M059J (cell line): ENCODE results near the gene SMARCB1. TPM values are rescaled to one million over a fixed set of nuclear protein-coding genes. Genes with fewer than 3 reads are reported as not detected.

ENCODE experiments used
- DNase-seq: peaks from one replicate; pipeline ENCODE4 v3.0.0-alpha.2; 2012; ENCODE audit warnings: low read depth
- total RNA-seq: library from RNA; depleted of rRNA; stranded (reverse); fragments of >200 nt; shearing (Covaris generic); gene quantifications from 2 replicates; pipeline ENCODE4 v1.2.3, GENCODE V29; 2014

Gene SMARCB1
- total RNA-seq, 1 experiment from 2014 or later: 54.0 TPM

DNA sequence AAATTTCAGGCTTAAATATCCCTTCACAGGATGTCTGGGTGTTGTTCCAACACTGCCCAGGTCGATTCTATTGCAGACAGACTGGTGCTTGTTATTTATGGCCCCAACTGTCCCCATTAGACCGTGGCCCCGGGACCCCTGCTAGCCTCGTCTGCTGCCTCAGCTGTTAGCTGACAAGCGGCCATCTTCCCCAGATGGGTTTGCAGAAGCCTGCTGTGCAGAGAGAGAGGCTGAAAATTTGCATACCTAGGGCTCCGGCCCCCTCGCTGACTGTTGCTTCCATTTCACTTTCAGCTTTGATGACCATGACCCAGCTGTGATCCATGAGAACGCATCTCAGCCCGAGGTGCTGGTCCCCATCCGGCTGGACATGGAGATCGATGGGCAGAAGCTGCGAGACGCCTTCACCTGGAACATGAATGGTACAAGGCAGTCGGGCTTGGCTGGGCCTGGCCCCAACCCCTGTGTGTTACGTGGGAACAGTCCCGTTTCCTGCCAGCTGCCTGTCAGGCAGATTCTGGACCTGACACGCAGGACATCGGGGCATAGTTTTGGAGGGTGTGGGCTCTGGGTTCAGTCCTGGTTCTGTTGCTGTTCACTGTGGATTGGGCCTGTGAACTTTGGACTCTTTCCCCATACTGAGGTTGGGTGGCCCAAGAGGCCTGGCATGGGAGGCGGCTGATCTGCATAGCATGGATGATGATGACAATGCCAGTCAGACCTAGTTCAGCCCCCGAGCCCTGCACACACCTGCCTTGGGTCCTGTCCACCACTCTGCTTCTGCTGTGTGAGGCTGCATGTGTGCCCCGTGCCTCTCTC, 16.4 kb downstream of the SMARCB1 start:
- DNase-seq: no peak

DNA sequence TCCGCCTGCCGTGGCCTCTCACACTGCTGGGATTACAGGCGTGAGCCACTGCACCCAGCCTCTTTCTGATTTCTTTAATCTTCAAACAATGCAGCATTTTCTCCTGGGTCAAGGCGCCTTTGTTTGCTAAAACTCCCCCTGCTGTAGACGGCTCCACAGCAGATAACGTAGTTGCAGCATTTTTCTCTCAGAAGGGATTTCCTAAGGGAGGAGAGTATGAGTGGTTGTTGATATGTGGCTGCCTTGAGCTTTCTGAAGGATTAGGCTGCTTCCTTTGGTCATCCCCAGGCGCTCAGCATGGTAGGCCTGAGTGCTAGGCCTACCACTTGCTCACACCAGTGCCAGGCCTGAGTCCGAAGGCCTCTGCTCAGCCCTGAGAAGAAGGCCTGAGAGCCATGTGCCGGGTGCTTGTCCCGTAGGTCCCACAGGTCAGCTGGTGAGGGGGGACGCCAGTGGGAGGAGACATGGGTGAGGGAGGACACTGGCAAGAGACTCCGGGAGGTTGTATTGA, 18.1 kb downstream of the SMARCB1 start:
- DNase-seq: no peak

DNA sequence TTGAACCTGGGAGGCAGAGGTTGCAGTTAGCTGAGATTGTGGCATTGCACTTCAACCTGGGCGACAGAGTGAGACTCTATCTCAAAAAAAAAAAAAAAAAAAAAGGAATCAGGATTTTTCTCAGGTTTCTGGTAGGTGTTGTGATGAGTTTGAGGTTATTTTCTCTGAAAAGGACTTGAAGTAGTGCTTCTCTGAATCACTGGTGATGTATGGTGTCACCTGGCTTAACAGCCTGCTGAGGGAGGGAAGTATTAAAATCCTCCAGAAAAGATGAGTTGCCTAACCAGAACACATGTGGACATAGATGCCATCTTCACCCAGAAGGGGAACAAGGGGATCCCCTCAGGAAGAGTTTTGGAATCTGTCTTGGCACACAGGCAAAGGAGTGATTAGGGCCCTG, 20.1 kb downstream of the SMARCB1 start:
- DNase-seq: no peak

DNA sequence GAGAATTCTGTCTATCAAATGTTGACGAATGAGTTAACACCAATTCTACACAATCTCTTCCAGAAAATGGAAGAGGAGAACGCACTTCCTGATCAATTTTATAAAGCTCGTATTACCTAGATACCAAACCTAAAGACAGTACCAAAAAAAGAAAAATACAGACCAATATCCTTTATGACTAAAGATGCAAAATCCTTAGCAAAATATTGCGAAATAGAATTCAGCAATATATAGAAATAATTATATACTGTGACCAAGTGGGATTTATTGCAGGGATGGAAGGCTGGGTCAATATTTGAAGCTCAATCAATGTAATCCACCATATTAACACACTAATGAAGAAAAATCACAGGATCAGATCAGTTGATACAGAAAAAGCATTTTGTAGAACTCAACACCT, 25.6 kb downstream of the SMARCB1 start:
- no peak for DNase-seq

DNA sequence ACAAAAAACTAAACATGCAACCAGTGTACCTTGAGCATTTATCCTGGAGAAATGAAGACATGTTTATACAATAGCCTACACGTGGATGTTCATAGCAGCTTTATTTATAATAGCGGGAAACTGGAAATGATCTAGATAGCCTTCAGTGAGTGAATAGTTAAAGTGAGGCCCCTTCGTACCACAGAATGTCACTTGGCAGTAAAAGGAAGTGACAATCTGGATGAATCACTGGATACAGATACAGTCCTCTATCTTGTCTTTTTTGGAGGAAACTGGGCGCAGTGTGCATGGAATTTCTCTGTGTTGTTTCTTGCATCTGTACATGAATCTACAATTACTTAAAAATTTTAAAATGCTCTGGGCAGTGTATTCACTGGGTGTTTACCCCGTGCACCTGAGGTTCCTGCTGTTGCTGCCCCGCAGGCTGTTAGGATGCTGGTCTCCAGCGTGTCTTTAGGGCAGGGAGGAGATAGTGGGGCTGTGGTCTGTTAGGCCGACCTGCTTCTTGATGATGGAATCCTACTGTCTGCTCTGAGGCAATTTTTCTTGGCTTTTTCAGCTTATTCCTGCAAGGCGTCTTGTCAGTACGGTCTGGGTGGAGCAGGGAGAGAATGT, 28.9 kb downstream of the SMARCB1 start:
- no peak for DNase-seq

DNA sequence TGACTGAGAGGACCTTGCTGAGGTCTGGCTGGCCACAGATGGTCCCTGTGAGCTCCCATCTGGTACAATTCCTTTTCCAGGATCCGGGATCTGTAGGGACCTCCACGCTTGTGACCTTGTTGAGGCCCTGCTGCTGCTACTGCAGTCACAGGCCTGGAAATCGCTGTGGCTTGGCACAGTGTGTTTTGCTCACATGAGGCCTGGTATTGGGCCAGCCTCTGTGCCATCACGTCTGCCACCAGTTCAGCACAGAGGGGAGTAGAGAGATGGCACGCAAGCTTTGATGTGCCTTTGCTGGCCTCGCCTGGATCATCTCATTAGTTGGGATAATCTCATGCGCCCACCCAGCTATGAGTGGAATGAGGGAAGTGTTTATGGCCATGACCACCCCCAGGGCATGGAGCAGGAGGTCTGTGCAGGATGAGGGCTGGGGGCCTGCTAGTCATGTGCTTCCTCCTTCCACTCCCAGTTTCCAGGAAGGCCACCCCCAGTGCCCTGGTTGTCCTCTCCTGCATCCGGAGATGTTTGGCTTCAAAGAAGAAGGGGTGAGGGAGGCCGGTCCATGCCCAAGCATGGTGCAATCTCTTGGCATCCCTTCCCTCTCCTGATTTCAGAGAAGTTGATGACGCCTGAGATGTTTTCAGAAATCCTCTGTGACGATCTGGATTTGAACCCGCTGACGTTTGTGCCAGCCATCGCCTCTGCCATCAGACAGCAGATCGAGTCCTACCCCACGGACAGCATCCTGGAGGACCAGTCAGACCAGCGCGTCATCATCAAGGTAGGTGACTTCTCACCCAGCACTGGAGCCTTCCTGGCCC, 29.6 kb downstream of the SMARCB1 start:
- no peak for DNase-seq

DNA sequence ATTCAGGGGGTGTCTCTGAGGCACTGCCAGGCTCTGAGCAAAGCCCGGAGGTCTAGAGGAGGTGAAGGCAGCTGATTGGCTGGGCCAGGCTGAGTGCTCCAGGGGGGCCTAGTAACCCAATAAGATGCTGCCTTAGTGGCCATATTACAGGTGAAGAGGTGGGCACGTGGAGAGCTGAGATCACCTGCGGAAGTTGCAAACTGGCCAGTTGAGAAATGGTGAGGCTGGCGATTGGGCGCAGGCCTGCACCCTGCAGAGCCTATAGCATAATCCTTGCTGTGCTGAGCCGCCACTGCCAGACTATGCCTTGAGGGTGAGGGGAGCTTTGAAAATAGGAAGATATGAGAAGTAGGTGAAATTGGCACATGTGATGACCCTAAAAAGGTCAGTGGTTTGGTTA, 30.4 kb downstream of the SMARCB1 start:
- DNase-seq: no peak

DNA sequence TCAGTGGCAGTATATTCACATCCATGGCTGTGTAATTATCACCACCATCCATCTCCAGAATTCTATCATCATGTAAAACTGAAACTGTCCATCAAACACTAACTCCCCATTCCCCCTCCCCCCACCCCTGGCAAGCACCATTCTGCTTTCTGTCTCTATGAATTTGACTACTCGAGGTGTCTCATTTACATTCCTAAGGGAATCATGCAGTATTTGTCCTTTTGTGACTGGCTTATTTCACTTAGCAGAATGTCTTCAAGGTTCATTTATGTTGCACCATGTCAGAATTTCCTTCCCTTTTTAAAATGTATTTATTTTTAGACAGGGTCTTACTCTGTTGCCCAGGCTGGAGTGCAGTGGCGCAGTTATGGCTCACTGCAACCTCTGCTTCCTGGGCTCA, 31.8 kb downstream of the SMARCB1 start:
- DNase-seq: no peak

DNA sequence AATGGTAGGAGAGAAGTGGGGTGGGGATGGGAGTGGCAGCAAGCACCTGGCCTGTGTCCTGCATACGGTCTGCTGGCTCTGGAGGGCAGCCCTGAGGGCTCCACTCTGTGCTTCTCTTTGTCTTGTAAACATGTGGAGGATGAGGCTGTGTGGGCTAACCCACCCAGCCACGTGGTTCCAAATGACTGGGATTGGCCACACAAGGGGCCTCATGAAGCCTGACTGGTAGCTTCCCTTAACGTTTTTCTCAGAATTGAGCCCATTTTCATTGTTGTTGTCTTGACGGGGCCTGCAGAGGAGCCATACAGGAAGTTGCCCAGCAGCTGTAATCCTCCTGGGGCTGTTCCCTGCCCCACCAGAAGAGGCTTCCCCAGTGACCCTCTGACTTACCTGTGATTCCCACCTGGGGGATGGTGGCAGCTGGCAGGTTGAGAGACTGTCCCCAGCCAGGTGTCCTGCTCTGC, 34.0 kb downstream of the SMARCB1 start:
- DNase-seq: no peak

DNA sequence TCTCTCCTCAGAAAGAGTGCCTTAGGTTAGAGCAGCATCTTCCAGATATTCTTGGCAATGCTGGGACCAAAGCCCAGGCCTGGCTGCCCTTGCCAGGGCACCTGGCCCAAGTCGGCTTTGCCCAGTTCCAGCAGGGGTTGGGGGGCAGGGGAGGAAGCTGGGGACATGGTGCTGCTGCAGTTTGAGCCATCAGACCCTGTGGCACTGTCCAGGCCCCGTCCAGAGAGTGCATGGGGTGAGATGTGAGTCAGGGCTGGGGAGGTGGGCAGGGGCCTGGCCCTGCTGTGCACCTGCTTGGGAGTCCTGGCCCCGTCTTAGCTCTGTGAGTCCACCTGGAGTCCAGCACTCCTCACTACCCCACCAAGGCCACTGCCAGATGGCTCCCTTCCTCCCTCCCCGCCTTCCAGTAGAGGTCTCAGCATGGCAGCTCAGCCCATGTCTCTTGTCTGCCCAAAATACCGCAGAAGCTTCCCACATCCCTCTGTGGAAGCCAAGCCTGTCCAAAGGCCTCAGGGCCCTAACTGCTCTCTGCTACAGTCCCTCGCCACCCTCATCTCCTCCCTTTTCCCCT, 35.4 kb downstream of the SMARCB1 start:
- no peak for DNase-seq

DNA sequence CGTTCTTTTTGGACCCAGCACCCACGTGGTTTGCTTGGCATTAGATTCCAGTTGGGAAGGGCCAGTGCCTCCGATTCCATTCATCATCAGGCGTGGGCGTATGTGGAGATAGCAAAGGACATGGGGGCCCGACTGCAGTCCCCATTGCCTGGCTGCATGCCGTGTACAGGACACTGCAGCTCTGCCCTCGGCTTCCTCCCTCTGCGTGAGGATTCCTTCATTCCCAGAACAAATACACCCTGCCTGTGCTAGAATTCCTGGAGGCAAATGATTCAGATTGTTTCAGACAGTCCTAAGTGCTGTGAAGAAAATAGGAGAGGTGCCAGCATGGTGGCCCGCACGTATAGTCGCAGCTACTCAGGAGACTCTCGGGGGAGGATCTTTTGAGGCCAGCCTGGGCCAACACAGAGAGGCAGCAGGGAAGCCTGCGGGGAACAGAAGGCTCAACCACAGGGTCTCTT, 36.6 kb downstream of the SMARCB1 start:
- DNase-seq: no peak

DNA sequence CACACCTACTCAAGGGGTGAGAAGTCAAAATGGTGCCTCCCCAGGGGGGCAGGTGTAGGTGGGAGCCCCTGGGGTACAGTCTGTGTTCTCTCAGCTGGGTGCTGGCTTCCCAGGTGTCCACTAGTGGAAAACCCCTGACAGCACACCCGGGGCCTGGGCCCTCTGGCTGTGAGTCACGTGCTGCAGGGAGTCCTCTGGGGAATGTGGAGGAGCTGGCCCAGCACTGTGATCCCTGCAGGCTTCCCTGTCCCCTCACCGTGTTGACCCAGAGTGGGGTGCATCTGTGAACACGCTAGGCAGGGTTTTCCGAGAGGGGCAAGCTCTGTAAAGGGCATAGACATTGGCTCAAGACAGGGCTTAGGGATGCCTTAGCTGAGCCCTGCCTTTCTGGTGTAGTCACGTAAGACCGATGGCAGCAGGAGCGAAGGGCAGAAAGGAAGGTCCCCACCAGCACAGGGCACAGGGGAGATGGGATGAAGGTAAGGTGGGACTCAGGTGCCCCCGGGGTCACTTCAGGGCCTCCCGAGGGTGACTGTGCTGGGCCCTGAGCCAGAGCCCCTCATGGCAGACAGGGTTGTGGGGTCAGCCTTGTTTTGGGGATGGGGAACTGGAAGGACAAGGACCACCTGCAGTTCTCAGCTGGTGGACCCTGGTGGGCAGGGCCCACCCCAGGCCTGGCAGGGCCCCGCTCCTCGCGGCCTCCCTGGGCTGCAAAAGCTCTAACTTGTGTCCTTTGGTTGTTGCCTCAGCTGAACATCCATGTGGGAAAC, 37.9 kb downstream of the SMARCB1 start:
- DNase-seq: no peak

DNA sequence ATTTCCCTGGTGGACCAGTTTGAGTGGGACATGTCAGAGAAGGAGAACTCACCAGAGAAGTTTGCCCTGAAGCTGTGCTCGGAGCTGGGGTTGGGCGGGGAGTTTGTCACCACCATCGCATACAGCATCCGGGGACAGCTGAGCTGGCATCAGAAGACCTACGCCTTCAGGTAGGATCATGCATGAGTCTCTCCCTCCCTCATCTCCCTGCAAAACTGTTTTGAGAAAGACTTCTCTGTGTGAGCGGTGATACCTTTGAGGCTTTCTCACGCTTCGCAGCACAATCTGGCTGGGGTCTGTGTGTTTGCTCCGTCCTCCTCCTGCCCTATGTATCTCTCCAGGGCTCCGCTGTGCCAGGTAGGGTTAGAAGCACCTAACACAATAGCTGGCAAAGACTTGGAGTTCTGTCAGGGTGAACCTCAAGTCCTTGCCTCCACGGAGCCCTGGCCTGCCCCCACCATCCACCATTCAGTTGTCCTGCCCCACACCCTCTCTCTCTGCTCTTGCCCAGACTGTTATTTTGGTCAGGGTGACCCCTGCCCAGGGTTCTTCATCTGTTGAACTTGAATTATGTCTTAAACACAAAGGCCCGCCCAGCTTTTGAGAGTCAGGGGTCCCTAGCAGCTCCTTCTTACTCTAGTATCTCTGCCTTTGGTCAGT, 38.6 kb downstream of the SMARCB1 start:
- no peak for DNase-seq

DNA sequence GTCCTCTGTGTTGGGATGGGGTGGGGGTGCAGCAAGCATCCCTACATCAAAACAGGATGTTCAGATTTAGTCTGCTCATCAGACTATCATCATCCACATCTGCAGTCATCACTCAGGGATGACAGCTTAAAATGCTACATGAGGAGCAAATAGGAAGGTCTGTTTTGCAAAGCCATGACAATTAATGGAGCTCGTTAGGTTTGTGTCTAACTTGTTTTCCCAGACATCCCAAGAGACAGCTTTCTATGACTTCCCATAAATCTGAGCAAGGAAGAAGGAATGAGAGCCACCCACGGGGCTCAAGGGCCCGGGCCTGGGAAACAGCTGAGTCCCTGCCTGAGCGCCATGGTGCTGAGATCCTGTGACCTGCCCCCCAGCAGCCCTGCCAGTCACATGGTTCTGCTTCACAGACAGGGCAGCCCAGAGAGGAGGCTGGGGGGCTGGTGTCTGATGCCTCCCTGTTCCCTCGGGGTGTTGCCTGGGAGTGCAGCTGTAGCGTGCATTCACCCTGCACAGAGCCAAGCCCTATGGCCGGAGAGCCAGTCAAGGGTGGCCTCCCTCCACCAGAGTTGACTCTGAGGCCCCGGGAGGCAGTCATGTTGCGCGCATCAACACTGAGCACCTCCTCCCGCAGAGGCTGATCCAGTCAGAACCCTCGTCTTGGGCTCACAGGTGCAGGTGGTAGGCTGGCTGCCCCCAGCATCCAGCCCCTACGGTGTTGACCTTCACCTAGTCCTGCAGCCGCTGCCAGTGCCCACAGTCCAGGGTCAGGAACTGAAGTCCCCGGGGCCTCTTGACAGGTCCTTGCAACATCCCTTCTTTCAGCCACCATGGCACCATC, 40.0 kb downstream of the SMARCB1 start:
- no peak for DNase-seq

DNA sequence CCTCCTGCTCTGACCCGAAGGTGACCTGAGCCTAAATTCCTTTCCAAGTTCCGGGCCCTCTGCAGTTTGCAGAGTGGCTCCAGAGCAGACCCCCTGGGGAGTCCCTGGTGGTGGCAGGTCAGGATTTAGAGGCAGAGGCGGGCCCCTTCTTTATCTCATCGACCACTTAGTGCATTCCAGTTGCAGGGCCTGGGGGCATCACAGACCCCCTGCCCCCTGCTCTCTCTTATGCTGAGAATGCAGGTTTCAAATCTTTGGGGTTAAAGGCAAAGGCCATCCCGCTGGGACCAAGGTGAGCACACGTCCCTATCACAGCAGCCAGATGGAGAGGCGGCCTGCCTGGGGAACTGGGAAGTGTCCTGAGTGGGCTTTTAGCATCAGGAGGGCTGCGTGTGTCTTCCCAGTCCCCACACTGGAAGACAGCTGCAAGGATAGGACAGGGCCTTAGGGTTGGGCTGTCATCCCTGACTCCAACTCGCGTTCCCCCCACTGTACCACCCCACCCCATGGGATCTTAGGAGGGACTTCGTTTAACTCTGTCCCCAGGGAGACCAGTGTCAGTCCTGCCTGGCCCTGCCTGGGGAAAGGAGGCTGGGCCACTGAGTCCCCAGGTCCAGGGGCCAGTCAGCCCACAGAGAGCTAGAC, 40.7 kb downstream of the SMARCB1 start:
- DNase-seq: no peak

DNA sequence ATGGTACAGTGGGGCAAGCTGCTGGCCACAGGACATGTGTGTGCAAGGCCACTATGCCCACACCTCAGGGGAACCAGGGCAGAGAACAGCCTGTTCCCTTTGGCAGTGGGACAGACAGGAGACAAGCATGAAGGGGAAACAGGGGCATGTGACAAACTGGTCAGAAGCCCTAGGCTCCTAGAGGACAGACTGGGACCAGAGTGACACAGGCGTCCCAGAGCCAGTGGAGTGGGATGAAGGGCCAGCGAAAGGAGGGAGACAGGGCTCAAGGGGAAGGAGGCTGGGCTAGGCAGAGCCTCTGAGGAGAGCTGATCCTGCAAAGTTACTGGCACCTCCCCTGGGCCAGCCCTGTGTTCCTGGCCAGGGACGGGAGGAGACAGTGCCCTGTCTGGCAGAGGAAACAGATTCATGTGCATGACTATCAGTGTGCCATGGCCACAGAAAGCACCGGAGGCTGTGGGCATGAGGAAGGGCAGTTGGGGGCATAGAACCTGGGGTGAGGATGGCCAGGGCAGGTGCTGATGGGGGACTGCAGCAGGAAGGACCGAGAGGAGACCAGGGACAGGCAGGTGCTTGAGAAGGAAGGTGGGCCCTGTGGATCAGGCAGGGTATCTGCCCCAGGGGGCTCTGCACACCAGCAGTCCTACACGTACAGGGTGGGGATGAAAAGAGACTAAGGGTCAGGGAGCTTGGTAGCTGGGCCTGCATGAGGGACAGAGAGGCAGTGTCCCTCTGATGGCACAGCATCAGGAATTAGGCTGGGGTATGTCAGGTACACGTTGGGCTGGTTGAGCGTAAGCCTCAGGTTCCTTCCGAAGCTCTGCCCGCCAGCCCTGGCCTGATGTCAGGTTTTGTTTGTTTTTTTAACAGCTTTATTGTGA, 42.3 kb downstream of the SMARCB1 start:
- no peak for DNase-seq

DNA sequence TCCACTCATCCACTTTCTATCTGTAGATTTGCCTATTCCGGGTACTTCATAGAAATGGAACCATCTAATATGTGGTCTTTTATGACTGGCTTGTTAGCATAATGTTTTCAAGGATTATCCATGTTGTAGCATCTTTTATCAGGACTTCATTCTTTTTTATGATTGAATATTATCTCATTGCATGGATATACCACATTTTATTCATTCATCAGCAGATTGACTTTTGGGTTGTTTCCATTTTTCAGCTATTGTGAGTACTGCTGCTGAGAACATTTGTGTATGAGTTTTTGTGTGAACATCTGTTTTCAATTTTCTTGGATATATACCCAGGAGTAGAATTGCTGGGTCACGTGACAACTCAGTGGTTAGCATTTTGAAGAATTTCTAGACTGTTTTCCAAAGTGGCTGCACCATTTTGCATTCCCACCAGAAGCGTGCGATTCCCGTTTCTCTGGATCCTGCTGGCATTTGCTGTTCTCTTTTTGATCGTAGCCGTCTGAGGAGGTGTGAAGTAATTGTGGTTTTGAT, 43.1 kb downstream of the SMARCB1 start:
- peak; percentile 22 for DNase-seq

DNA sequence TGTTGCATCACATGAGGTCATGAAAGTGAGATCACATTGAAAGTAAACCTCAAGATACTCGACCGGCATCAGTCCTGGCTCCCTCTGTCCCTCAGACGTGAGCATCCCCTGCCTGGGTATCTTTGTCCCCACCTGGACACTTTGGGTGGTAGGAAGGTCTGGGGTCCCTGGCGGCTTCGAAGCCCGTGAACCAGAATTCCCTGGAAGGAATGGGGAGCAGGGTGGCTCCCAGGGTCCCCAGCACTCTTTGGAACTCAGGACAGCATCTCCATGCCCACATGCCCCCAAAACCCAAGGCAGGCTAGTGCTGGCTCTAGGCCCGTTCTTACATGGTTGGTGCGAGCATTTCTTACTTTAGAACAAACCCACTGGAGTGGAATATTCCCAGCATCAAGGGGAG, 44.5 kb downstream of the SMARCB1 start:
- no peak for DNase-seq
